ENCODE measurements around the gene SCAF1. TPM values are rescaled to one million over a fixed set of nuclear protein-coding genes. Genes with fewer than 3 reads are reported as not detected.

Gene SCAF1
- total RNA-seq, 2 donors from 2014 or later = 84.8 to 94.5 TPM

GRCh38 chr19:49652551-49653465, 10.8 kb downstream of the SCAF1 start:
- Mint-ChIP-seq H3K36me3 (ENCODE audit: low read depth) (peaks cover 61% of the 10 kb centered on the region), H3K27ac (no peak overlapping the region), H3K4me1 (no peaks in the 10 kb centered on the region), H3K4me3 (no peak overlapping the region), H3K9me3 (no peaks in the 10 kb centered on the region), H3K27me3 (ENCODE audit: insufficient read depth) (no peaks in the 10 kb centered on the region)
- Histone ChIP-seq H3K27ac (ENCODE audit: low read depth, low read length) (no peak overlapping the region), H3K27me3 (ENCODE audit: control insufficient read depth, insufficient read depth, low read length, poor library complexity, severe bottlenecking) (no peaks in the 10 kb centered on the region), H3K4me3 (ENCODE audit: low read length) (no peak overlapping the region), H3K36me3 (ENCODE audit: control insufficient read depth, insufficient read depth, low read length) (peaks cover 64% of the 10 kb centered on the region), H3K9me3 (ENCODE audit: control insufficient read depth, low read length) (no peaks in the 10 kb centered on the region), H3K9ac (ENCODE audit: extremely low read depth, low read length, poor library complexity, severe bottlenecking) (no peak overlapping the region), H3K4me1 (ENCODE audit: control insufficient read depth, insufficient read depth, low read length) (no peaks in the 10 kb centered on the region)
- WGBS, 2 experiments (ENCODE audit: insufficient coverage in 1 of 2, insufficient read length in 1 of 2) = 95 to 99% methylated on average over 30 to 58 of the region's 58 CpGs
- no peak for DNase-seq
- TF ChIP-seq CTCF (conservative IDR thresholded peaks at IDR 0.05) = no peak

GRCh38 chr19:49653466-49653806, 11.4 kb downstream of the SCAF1 start:
- Histone ChIP-seq H3K4me3 (ENCODE audit: low read length) (no peak overlapping the region), H3K27me3 (ENCODE audit: control insufficient read depth, insufficient read depth, low read length, poor library complexity, severe bottlenecking) (no peaks in the 10 kb centered on the region), H3K9ac (ENCODE audit: extremely low read depth, low read length, poor library complexity, severe bottlenecking) (no peak overlapping the region), H3K9me3 (ENCODE audit: control insufficient read depth, low read length) (no peaks in the 10 kb centered on the region), H3K27ac (ENCODE audit: low read depth, low read length) (no peak overlapping the region), H3K36me3 (ENCODE audit: control insufficient read depth, insufficient read depth, low read length) (peaks cover 63% of the 10 kb centered on the region), H3K4me1 (ENCODE audit: control insufficient read depth, insufficient read depth, low read length) (no peaks in the 10 kb centered on the region)
- no peak for DNase-seq
- 94% methylated on average over 13 of the region's 13 CpGs; no CpG with 5 or more reads in 1 of the 2 experiments for WGBS, 2 experiments (ENCODE audit: insufficient coverage in 1 of 2, insufficient read length in 1 of 2)
- Mint-ChIP-seq H3K9me3 (no peaks in the 10 kb centered on the region), H3K27ac (no peak overlapping the region), H3K36me3 (ENCODE audit: low read depth) (peaks cover 65% of the 10 kb centered on the region), H3K4me1 (no peaks in the 10 kb centered on the region), H3K27me3 (ENCODE audit: insufficient read depth) (no peaks in the 10 kb centered on the region), H3K4me3 (no peak overlapping the region)
- TF ChIP-seq CTCF (conservative IDR thresholded peaks at IDR 0.05) = no peak

GRCh38 chr19:49654581-49654980, 12.6 kb downstream of the SCAF1 start:
- DNase-seq = no peak
- no peak overlapping the region for H3K27ac Mint-ChIP-seq
- TF ChIP-seq CTCF (conservative IDR thresholded peaks at IDR 0.05) = no peak
- no peaks in the 10 kb centered on the region for H3K9me3 Mint-ChIP-seq
- H3K4me3 ChIP-seq (ENCODE audit: low read length) = no peak overlapping the region
- H3K27me3 Mint-ChIP-seq (ENCODE audit: insufficient read depth) = no peaks in the 10 kb centered on the region
- H3K4me1 ChIP-seq (ENCODE audit: control insufficient read depth, insufficient read depth, low read length) = no peaks in the 10 kb centered on the region
- no peaks in the 10 kb centered on the region for H3K9me3 ChIP-seq (ENCODE audit: control insufficient read depth, low read length)
- H3K27ac ChIP-seq (ENCODE audit: low read depth, low read length) = no peak overlapping the region
- H3K4me1 Mint-ChIP-seq = no peaks in the 10 kb centered on the region
- 93 to 96% methylated on average over 4 to 10 of the region's 10 CpGs for WGBS, 2 experiments (ENCODE audit: insufficient coverage in 1 of 2, insufficient read length in 1 of 2)
- peaks cover 70% of the 10 kb centered on the region for H3K36me3 Mint-ChIP-seq (ENCODE audit: low read depth)
- no peak overlapping the region for H3K9ac ChIP-seq (ENCODE audit: extremely low read depth, low read length, poor library complexity, severe bottlenecking)
- H3K27me3 ChIP-seq (ENCODE audit: control insufficient read depth, insufficient read depth, low read length, poor library complexity, severe bottlenecking) = no peaks in the 10 kb centered on the region
- no peak overlapping the region for H3K4me3 Mint-ChIP-seq
- H3K36me3 ChIP-seq (ENCODE audit: control insufficient read depth, insufficient read depth, low read length) = peaks cover 68% of the 10 kb centered on the region

Measured in endodermal cell (in vitro differentiated cells).